Measurements from ENCODE around the gene FKTN.
A peak's percentile ranks its signal among the peaks of the same experiment; 100 is the strongest.

DNA sequence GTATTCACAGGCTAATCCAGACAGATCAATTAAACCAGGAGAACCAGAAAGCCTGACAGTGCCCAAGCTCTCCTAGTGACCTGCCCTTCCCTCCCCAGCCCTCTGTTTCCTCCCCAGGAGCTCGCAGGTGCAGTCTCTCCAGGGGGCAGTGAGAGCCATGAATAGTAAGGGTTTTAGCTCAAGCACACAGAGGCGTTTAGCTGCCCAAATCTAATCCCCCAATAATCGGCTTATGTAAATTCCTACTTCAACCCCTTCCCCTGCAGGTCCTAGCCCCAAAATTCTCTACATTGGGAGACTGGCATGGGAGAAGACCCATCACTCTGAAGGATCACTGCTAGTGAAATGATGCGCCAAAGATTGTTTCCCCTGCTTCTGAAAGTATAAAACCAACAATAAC, 93.9 kb downstream of the FKTN start:
- TF ChIP-seq, protein P1, sequence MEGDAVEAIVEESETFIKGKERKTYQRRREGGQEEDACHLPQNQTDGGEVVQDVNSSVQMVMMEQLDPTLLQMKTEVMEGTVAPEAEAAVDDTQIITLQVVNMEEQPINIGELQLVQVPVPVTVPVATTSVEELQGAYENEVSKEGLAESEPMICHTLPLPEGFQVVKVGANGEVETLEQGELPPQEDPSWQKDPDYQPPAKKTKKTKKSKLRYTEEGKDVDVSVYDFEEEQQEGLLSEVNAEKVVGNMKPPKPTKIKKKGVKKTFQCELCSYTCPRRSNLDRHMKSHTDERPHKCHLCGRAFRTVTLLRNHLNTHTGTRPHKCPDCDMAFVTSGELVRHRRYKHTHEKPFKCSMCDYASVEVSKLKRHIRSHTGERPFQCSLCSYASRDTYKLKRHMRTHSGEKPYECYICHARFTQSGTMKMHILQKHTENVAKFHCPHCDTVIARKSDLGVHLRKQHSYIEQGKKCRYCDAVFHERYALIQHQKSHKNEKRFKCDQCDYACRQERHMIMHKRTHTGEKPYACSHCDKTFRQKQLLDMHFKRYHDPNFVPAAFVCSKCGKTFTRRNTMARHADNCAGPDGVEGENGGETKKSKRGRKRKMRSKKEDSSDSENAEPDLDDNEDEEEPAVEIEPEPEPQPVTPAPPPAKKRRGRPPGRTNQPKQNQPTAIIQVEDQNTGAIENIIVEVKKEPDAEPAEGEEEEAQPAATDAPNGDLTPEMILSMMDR (IDR thresholded peaks at IDR 0.05) = no peak
- no peak for TF ChIP-seq ZNF232 (CRISPR knock-in tag; IDR thresholded peaks at IDR 0.05)
- TF ChIP-seq, protein P2, sequence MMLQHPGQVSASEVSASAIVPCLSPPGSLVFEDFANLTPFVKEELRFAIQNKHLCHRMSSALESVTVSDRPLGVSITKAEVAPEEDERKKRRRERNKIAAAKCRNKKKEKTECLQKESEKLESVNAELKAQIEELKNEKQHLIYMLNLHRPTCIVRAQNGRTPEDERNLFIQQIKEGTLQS (CRISPR knock-in tag; conservative IDR thresholded peaks at IDR 0.05) = no peak
- no peak for TF ChIP-seq GABPB1 (CRISPR knock-in tag; IDR thresholded peaks at IDR 0.05)
- no peak for TF ChIP-seq ZNF263 (CRISPR knock-in tag; IDR thresholded peaks at IDR 0.05; ENCODE audit: low read depth)
- TF ChIP-seq, protein P3, sequence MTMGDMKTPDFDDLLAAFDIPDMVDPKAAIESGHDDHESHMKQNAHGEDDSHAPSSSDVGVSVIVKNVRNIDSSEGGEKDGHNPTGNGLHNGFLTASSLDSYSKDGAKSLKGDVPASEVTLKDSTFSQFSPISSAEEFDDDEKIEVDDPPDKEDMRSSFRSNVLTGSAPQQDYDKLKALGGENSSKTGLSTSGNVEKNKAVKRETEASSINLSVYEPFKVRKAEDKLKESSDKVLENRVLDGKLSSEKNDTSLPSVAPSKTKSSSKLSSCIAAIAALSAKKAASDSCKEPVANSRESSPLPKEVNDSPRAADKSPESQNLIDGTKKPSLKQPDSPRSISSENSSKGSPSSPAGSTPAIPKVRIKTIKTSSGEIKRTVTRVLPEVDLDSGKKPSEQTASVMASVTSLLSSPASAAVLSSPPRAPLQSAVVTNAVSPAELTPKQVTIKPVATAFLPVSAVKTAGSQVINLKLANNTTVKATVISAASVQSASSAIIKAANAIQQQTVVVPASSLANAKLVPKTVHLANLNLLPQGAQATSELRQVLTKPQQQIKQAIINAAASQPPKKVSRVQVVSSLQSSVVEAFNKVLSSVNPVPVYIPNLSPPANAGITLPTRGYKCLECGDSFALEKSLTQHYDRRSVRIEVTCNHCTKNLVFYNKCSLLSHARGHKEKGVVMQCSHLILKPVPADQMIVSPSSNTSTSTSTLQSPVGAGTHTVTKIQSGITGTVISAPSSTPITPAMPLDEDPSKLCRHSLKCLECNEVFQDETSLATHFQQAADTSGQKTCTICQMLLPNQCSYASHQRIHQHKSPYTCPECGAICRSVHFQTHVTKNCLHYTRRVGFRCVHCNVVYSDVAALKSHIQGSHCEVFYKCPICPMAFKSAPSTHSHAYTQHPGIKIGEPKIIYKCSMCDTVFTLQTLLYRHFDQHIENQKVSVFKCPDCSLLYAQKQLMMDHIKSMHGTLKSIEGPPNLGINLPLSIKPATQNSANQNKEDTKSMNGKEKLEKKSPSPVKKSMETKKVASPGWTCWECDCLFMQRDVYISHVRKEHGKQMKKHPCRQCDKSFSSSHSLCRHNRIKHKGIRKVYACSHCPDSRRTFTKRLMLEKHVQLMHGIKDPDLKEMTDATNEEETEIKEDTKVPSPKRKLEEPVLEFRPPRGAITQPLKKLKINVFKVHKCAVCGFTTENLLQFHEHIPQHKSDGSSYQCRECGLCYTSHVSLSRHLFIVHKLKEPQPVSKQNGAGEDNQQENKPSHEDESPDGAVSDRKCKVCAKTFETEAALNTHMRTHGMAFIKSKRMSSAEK (CRISPR knock-in tag; IDR thresholded peaks at IDR 0.05; ENCODE audit: borderline replicate concordance) = no peak
- TF ChIP-seq, protein P4, sequence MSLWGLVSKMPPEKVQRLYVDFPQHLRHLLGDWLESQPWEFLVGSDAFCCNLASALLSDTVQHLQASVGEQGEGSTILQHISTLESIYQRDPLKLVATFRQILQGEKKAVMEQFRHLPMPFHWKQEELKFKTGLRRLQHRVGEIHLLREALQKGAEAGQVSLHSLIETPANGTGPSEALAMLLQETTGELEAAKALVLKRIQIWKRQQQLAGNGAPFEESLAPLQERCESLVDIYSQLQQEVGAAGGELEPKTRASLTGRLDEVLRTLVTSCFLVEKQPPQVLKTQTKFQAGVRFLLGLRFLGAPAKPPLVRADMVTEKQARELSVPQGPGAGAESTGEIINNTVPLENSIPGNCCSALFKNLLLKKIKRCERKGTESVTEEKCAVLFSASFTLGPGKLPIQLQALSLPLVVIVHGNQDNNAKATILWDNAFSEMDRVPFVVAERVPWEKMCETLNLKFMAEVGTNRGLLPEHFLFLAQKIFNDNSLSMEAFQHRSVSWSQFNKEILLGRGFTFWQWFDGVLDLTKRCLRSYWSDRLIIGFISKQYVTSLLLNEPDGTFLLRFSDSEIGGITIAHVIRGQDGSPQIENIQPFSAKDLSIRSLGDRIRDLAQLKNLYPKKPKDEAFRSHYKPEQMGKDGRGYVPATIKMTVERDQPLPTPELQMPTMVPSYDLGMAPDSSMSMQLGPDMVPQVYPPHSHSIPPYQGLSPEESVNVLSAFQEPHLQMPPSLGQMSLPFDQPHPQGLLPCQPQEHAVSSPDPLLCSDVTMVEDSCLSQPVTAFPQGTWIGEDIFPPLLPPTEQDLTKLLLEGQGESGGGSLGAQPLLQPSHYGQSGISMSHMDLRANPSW (CRISPR knock-in tag; conservative IDR thresholded peaks at IDR 0.05; ENCODE audit: low read depth) = no peak
- TF ChIP-seq, protein P5, sequence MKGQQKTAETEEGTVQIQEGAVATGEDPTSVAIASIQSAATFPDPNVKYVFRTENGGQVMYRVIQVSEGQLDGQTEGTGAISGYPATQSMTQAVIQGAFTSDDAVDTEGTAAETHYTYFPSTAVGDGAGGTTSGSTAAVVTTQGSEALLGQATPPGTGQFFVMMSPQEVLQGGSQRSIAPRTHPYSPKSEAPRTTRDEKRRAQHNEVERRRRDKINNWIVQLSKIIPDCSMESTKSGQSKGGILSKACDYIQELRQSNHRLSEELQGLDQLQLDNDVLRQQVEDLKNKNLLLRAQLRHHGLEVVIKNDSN (CRISPR knock-in tag; IDR thresholded peaks at IDR 0.05) = no peak
- no peak for TF ChIP-seq NR2C2 (CRISPR knock-in tag; IDR thresholded peaks at IDR 0.05)
- TF ChIP-seq ZNF423 (CRISPR knock-in tag; IDR thresholded peaks at IDR 0.05) = peak; percentile 98
- TF ChIP-seq, protein P6, sequence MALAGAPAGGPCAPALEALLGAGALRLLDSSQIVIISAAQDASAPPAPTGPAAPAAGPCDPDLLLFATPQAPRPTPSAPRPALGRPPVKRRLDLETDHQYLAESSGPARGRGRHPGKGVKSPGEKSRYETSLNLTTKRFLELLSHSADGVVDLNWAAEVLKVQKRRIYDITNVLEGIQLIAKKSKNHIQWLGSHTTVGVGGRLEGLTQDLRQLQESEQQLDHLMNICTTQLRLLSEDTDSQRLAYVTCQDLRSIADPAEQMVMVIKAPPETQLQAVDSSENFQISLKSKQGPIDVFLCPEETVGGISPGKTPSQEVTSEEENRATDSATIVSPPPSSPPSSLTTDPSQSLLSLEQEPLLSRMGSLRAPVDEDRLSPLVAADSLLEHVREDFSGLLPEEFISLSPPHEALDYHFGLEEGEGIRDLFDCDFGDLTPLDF (CRISPR knock-in tag; IDR thresholded peaks at IDR 0.05) = no peak
- TF ChIP-seq ZNF121 (CRISPR knock-in tag; IDR thresholded peaks at IDR 0.05) = no peak
- no peak for TF ChIP-seq SP1 (CRISPR knock-in tag; conservative IDR thresholded peaks at IDR 0.05)
- no peak for TF ChIP-seq HMGA2 (CRISPR knock-in tag; IDR thresholded peaks at IDR 0.05)

Data from WTC11 (cell line).